ENCODE measurements around the gene UMAD1. TPM values are rescaled to one million over a fixed set of nuclear protein-coding genes. Genes with fewer than 3 reads are reported as not detected.

UMAD1 gene
- total and polyA plus RNA-seq, 4 donors = 7.7 to 19.2 (median 12.2) TPM

DNA sequence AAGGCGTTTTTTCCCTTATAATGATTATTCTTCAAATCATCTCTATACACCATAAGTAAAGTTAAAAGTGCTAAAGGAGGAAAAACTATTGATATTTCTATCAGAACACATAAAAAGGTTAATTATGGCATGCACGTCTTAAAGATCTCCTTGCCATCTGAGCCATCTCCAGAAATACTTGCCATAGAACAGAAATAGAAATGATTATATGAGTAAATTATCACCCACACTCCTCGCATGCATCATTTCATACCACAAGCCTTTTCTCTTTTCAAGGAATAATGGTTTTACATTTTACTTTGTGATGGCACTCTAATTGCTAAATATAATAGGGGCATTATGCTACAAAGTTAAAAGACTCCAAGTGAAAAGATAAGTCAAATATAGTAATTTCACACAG, 272.4 kb downstream of the UMAD1 start:
- Histone ChIP-seq H3K9ac (ENCODE audit: insufficient read depth in 1 of 2, low read length in 2 of 2) (no peak overlapping the region), H3K4me3 (no peak overlapping the region), H3K27ac (ENCODE audit: low read depth in 1 of 2, low read length in 1 of 2) (no peak overlapping the region), H3K27me3 (ENCODE audit: control insufficient read depth in 3 of 3, insufficient read depth in 3 of 3, low read length in 2 of 3) (no peaks in the 10 kb centered on the region), H3K9me3 (ENCODE audit: control insufficient read depth in 4 of 4, insufficient read depth in 3 of 4, low read length in 3 of 4) (no peaks in the 10 kb centered on the region), H3K4me1 (ENCODE audit: control insufficient read depth in 5 of 5, insufficient read depth in 5 of 5, low read length in 5 of 5) (peaks cover 0 to 4% (median 0%) of the 10 kb centered on the region in 5 donors), H3K36me3 (ENCODE audit: control insufficient read depth in 4 of 4, insufficient read depth in 4 of 4, low read length in 4 of 4) (no peaks in the 10 kb centered on the region)
- ATAC-seq (ENCODE audit: insufficient read depth, low FRiP score) = no peak
- no peak for DNase-seq
- WGBS, 2 donors = 91 to 96% methylated on average over 3 of the region's 3 CpGs
- TF ChIP-seq, protein P1, sequence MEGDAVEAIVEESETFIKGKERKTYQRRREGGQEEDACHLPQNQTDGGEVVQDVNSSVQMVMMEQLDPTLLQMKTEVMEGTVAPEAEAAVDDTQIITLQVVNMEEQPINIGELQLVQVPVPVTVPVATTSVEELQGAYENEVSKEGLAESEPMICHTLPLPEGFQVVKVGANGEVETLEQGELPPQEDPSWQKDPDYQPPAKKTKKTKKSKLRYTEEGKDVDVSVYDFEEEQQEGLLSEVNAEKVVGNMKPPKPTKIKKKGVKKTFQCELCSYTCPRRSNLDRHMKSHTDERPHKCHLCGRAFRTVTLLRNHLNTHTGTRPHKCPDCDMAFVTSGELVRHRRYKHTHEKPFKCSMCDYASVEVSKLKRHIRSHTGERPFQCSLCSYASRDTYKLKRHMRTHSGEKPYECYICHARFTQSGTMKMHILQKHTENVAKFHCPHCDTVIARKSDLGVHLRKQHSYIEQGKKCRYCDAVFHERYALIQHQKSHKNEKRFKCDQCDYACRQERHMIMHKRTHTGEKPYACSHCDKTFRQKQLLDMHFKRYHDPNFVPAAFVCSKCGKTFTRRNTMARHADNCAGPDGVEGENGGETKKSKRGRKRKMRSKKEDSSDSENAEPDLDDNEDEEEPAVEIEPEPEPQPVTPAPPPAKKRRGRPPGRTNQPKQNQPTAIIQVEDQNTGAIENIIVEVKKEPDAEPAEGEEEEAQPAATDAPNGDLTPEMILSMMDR (IDR thresholded peaks at IDR 0.05; ENCODE audit: control extremely low read depth, extremely low read depth) = no peak

DNA sequence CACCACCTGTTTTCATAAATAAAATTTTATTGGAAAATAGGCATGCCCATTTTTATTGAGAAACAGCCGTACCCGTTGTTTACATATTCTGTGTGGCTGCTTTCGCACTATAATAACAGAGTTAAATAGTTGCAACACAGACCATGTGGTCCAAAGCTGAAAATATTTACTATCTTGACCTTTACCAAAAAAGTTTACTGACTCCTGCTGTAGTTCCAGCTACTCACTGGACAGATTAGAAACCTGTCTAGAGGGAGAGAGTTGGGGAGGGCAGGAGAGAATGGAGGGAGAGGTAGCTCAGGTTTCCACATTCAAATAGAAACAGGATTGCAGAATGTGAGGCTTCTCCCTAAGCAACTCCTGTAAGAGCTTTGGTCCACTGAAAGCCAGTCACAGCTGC, 273.0 kb downstream of the UMAD1 start:
- no peaks in the 10 kb centered on the region for H3K36me3 ChIP-seq (ENCODE audit: control insufficient read depth in 4 of 4, insufficient read depth in 4 of 4, low read length in 4 of 4)
- TF ChIP-seq, protein P1 (IDR thresholded peaks at IDR 0.05; ENCODE audit: control extremely low read depth, extremely low read depth) = no peak
- no peak overlapping the region for H3K9ac ChIP-seq (ENCODE audit: insufficient read depth in 1 of 2, low read length in 2 of 2)
- ATAC-seq (ENCODE audit: insufficient read depth, low FRiP score) = peak; percentile 43
- 62 to 89% methylated on average over 3 of the region's 3 CpGs for WGBS, 2 donors
- H3K27me3 ChIP-seq (ENCODE audit: control insufficient read depth in 3 of 3, insufficient read depth in 3 of 3, low read length in 2 of 3) = no peaks in the 10 kb centered on the region
- H3K4me3 ChIP-seq = no peak overlapping the region
- peak in 2 of 3 donors; percentile 22 to 51 for DNase-seq
- peaks cover 0 to 4% (median 0%) of the 10 kb centered on the region in 5 donors for H3K4me1 ChIP-seq (ENCODE audit: control insufficient read depth in 5 of 5, insufficient read depth in 5 of 5, low read length in 5 of 5)
- H3K27ac ChIP-seq (ENCODE audit: low read depth in 1 of 2, low read length in 1 of 2) = no peak overlapping the region
- no peaks in the 10 kb centered on the region for H3K9me3 ChIP-seq (ENCODE audit: control insufficient read depth in 4 of 4, insufficient read depth in 3 of 4, low read length in 3 of 4)

DNA sequence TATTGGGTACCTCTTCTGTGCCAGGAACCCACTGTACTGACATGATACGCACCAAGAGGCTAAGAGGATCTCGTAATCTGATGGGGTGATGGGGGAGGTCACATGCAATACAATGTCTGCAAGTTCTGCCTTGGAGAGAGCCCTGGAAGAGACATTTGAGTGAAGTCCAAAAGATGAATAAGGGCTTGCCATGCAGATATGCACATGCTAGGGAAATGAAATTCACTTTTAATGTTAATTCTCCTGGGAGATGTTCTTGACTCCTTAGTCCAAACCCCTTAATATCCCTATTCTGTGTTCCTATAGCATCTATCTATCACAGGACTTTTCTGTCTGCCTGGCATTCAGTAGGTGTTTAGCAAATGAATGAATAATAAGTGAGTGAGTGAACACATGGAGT, 274.0 kb downstream of the UMAD1 start:
- ATAC-seq (ENCODE audit: insufficient read depth, low FRiP score) (no peak), DNase-seq (no peak)
- TF ChIP-seq, protein P1 (IDR thresholded peaks at IDR 0.05; ENCODE audit: control extremely low read depth, extremely low read depth) = no peak
- WGBS, 2 donors = 96% methylated on average over 2 of the region's 2 CpGs
- Histone ChIP-seq H3K36me3 (ENCODE audit: control insufficient read depth in 4 of 4, insufficient read depth in 4 of 4, low read length in 4 of 4) (no peaks in the 10 kb centered on the region), H3K27ac (ENCODE audit: low read depth in 1 of 2, low read length in 1 of 2) (no peak overlapping the region), H3K9ac (ENCODE audit: insufficient read depth in 1 of 2, low read length in 2 of 2) (no peak overlapping the region), H3K4me1 (ENCODE audit: control insufficient read depth in 5 of 5, insufficient read depth in 5 of 5, low read length in 5 of 5) (peaks cover 0 to 3% (median 0%) of the 10 kb centered on the region in 5 donors), H3K4me3 (no peak overlapping the region), H3K27me3 (ENCODE audit: control insufficient read depth in 3 of 3, insufficient read depth in 3 of 3, low read length in 2 of 3) (no peaks in the 10 kb centered on the region), H3K9me3 (ENCODE audit: control insufficient read depth in 4 of 4, insufficient read depth in 3 of 4, low read length in 3 of 4) (no peaks in the 10 kb centered on the region)

DNA sequence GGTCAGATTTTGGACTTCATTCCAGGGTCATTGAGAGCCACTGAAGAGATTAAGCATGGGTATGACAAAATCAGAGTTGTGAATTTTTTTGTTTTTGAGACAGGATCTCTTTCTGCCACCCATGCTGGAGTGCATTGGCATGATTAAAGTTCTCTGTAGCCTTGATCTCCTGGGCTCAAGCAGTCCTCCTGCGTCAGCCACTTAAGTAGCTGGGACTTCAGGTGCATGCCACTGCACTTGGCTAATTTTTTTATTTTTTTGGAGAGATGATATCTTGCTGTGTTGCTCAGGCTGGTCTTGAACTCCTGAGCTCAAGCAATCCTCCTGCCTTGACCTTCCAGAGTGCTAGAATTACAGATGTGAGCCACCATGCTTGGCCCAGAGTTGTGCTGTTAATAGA, 275.5 kb downstream of the UMAD1 start:
- Histone ChIP-seq H3K9ac (ENCODE audit: insufficient read depth in 1 of 2, low read length in 2 of 2) (no peak overlapping the region), H3K36me3 (ENCODE audit: control insufficient read depth in 4 of 4, insufficient read depth in 4 of 4, low read length in 4 of 4) (no peaks in the 10 kb centered on the region), H3K9me3 (ENCODE audit: control insufficient read depth in 4 of 4, insufficient read depth in 3 of 4, low read length in 3 of 4) (no peaks in the 10 kb centered on the region), H3K27me3 (ENCODE audit: control insufficient read depth in 3 of 3, insufficient read depth in 3 of 3, low read length in 2 of 3) (no peaks in the 10 kb centered on the region), H3K4me1 (ENCODE audit: control insufficient read depth in 5 of 5, insufficient read depth in 5 of 5, low read length in 5 of 5) (no peaks in the 10 kb centered on the region), H3K27ac (ENCODE audit: low read depth in 1 of 2, low read length in 1 of 2) (no peak overlapping the region), H3K4me3 (no peak overlapping the region)
- DNase-seq = no peak
- 39 to 86% methylated on average over 1 of the region's 1 CpG for WGBS, 2 donors
- TF ChIP-seq, protein P1 (IDR thresholded peaks at IDR 0.05; ENCODE audit: control extremely low read depth, extremely low read depth) = no peak
- no peak for ATAC-seq (ENCODE audit: insufficient read depth, low FRiP score)
